Breast epithelium (tissue), 4 donors: ENCODE data around the gene SPPL3. TPM values are rescaled to one million over a fixed set of nuclear protein-coding genes. Genes with fewer than 3 reads are reported as not detected.
"Not testable (repeated sequence)": the region's sequence is repeated elsewhere in the genome, so short reads cannot be mapped to it uniquely, and the experiment has no call there.

Source experiments
- DNase-seq, 2 donors: peaks; one replicate each; pipeline ENCODE4 v3.0.0-alpha.2; 2019; ENCODE audit warnings: low spot score in 2 of 2
- H3K27ac ChIP-seq, 2 donors: fragments of 200-600 bp; sonication (generic) in 1 of 2; one replicate each; pipeline ENCODE4 v1.5.1; 2016 to 2019; ENCODE audit warnings: mild to moderate bottlenecking in 1 of 2
- H3K27me3 ChIP-seq, 2 donors: fragments of 200-600 bp; sonication (generic) in 1 of 2; one replicate each; pipeline versions ENCODE4 v1.5.1 to v1.6.0; 2017 to 2019; ENCODE audit warnings: control low read depth in 1 of 2, mild to moderate bottlenecking in 1 of 2
- H3K36me3 ChIP-seq: fragments of 200-600 bp; one replicate; pipeline ENCODE4 v1.5.1; 2019
- H3K4me1 ChIP-seq, 2 donors: fragments of 200-600 bp; sonication (generic); one replicate each; pipeline ENCODE4 v1.5.1; 2016 to 2019; ENCODE audit warnings: control low read depth in 1 of 2
- H3K4me3 ChIP-seq, 3 donors: fragments of 200-600 bp; sonication (generic); 1 replicate in 2 of 3; 2 replicates in 1 of 3; pipeline ENCODE4 v1.5.1; 2016 to 2019; ENCODE audit warnings: mild to moderate bottlenecking in 3 of 3, moderate library complexity in 2 of 3
- H3K9me3 ChIP-seq, 2 donors: fragments of 200-600 bp; sonication (generic) in 1 of 2; one replicate each; pipeline ENCODE4 v1.5.1; 2016 to 2019; ENCODE audit warnings: control low read depth in 1 of 2
- CTCF ChIP-seq, 3 donors: fragments of 450-650 bp; IDR thresholded peaks; one replicate each; pipeline ENCODE4 v1.5.1; 2016 to 2017; ENCODE audit warnings: antibody characterized with exemption in 3 of 3, mild to moderate bottlenecking in 3 of 3, moderate library complexity in 3 of 3
- POLR2A ChIP-seq: fragments of 450-650 bp; IDR thresholded peaks from one replicate; pipeline ENCODE4 v1.6.1; 2016; ENCODE audit warnings: antibody characterized with exemption, mild to moderate bottlenecking, moderate library complexity
- POLR2AphosphoS5 ChIP-seq, 3 donors: sonication (generic); formaldehyde crosslinking; IDR thresholded peaks; one replicate each; pipeline ENCODE4 v1.6.1; 2017; ENCODE audit warnings: antibody characterized with exemption in 3 of 3
- intact Hi-C: fragments of 100-400 bp; cut with DNase I; formaldehyde crosslinking; loops from one replicate; pipeline ENCODE4 v1.15.1; 2023; ENCODE audit warnings: low total_unique reads
- total RNA-seq, 3 donors: library from RNA; depleted of rRNA; stranded (reverse); fragments of >200 nt; gene quantifications; one replicate each; pipeline ENCODE4 v1.1.0, GENCODE V29; 2016

Gene SPPL3
- total RNA-seq, 3 donors from 2014 or later = 19.0 to 27.1 (median 22.0) TPM

GRCh38 chr12:120797677-120798642 is 106.2 kb downstream of the SPPL3 start:
- Histone ChIP-seq H3K4me1 (no peaks in the 10 kb centered on the region), H3K27ac (no peak overlapping the region), H3K27me3 (no peaks in the 10 kb centered on the region), H3K4me3 (no peak overlapping the region), H3K9me3 (peaks cover 12 to 21% of the 10 kb centered on the region in 2 donors), H3K36me3 (no peaks in the 10 kb centered on the region)
- TF ChIP-seq CTCF (IDR thresholded peaks at IDR 0.05) = no peak
- no peak for TF ChIP-seq POLR2A
- no peak for TF ChIP-seq POLR2AphosphoS5 (IDR thresholded peaks at IDR 0.05)
- intact Hi-C loops = no loop called here
- DNase-seq = no peak

DNA sequence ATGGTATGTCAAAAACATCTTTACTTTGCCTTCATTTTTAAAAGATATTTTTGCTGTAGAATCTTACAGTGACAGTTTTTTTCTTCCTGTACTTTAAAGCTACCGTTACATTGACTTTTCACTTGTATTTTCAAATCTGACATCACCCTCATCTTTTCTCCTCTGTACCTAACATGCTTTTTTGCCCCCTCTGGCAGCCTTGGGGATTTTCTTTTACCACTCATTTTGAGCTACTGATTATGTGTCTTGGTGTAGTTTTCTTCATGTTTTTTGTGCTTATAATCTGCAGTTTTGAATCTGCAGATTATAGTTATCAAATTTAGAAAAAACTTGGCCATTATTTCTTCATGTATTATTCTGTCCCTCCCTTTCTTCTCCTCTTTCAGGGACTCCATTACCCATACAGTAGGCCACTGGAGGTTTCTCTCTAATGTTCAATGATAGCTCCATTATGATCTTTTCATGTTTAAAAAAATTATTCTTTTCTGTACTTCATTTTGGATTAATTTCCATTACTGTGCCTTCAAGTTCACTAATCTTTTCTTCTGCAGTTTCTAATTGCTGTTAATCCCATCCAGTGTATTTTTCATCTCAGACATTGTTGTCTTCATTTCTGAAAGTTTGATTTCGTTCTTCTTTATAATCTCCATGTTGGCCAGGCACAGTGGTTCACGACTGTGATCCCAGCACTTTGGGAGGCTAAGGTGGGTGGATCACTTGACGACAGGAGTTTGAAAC is 108.5 kb downstream of the SPPL3 start:
- H3K4me3 ChIP-seq = no peak overlapping the region
- TF ChIP-seq CTCF (IDR thresholded peaks at IDR 0.05) (no peak), POLR2AphosphoS5 (IDR thresholded peaks at IDR 0.05) (no peak), POLR2A (no peak)
- no peaks in the 10 kb centered on the region for H3K27me3 ChIP-seq
- no peak overlapping the region for H3K27ac ChIP-seq
- no peak for DNase-seq
- intact Hi-C loops = no loop called here
- H3K36me3 ChIP-seq = no peaks in the 10 kb centered on the region
- peaks cover 12 to 21% of the 10 kb centered on the region in 2 donors for H3K9me3 ChIP-seq
- H3K4me1 ChIP-seq = no peaks in the 10 kb centered on the region

GRCh38 chr12:120793357-120793756 is 110.8 kb downstream of the SPPL3 start:
- Histone ChIP-seq H3K36me3 (no peaks in the 10 kb centered on the region), H3K4me3 (no peak overlapping the region), H3K9me3 (peaks cover 12 to 21% of the 10 kb centered on the region in 2 donors), H3K4me1 (no peaks in the 10 kb centered on the region), H3K27ac (no peak overlapping the region), H3K27me3 (no peaks in the 10 kb centered on the region)
- intact Hi-C loops = no loop called here
- DNase-seq = no peak
- no peak for TF ChIP-seq CTCF (IDR thresholded peaks at IDR 0.05)
- TF ChIP-seq POLR2AphosphoS5 (IDR thresholded peaks at IDR 0.05) = no peak
- no peak for TF ChIP-seq POLR2A

DNA sequence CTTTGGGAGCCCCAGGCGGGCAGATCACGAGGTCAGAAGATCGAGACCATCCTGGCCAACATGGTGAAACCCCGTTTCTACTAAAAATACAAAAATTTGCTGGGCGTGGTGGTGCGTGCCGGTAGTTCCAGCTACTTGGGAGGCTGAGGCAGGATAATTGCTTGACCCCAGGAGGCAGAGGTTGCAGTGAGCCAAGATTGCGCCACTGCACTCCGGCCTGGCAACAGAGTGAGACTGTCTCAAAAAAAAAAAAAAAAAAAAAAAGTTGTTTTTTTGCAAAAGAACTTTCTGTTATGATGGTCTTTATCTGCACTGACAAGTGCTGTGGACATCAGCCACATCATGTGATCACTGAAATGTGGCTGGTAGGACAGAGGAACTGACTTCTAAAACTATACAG is 111.7 kb downstream of the SPPL3 start:
- H3K27ac ChIP-seq, H3K27me3 ChIP-seq, intact Hi-C loops, H3K4me1 ChIP-seq, DNase-seq, H3K4me3 ChIP-seq, H3K36me3 ChIP-seq: not testable (repeated sequence)
- H3K9me3 ChIP-seq = peaks cover 12 to 21% of the 10 kb centered on the region in 2 donors

GRCh38 chr12:120791669-120792176 is 112.4 kb downstream of the SPPL3 start:
- H3K27ac ChIP-seq = no peak overlapping the region
- H3K9me3 ChIP-seq = peaks cover 11 to 21% of the 10 kb centered on the region in 2 donors
- H3K4me1 ChIP-seq = no peaks in the 10 kb centered on the region
- H3K36me3 ChIP-seq = no peaks in the 10 kb centered on the region
- intact Hi-C loops = no loop called here
- no peak for TF ChIP-seq POLR2A
- TF ChIP-seq POLR2AphosphoS5 (IDR thresholded peaks at IDR 0.05) = no peak
- TF ChIP-seq CTCF (IDR thresholded peaks at IDR 0.05) = no peak
- H3K4me3 ChIP-seq = no peak overlapping the region
- no peak for DNase-seq
- H3K27me3 ChIP-seq = no peaks in the 10 kb centered on the region
